IMR-90 (cell line): ENCODE data around the gene TBCD. TPM values are rescaled to one million over a fixed set of nuclear protein-coding genes. Genes with fewer than 3 reads are reported as not detected.

Experiments
- ATAC-seq: fragments of 200-7000 bp; cut with Tn5 transposase; 2 replicates; pipeline ENCODE4 v1.9.1; 2020; ENCODE audit warnings: low read depth, mild to moderate bottlenecking, moderate library complexity
- BruUV-seq: library from RNA; stranded (reverse); fragments of 400-500 nt; replicated peaks from 2 replicates; lab custom pipeline; 2021; lab: Mats Ljungman, UMichigan
- CTCF ChIA-PET: fragments of 300-600 bp; formaldehyde crosslinking; extraction: SDS; loops from one replicate; lab custom pipeline; 2021; ENCODE audit warnings: antibody characterized with exemption; lab: Yijun Ruan, JAX
- POLR2A ChIA-PET: fragments of 300-600 bp; sonication (Branson Sonifier 250); formaldehyde crosslinking; loops from one replicate; lab custom pipeline; 2022; ENCODE audit warnings: antibody characterized with exemption; ENCODE audit not compliant: unreplicated experiment; lab: Charles Lee
- DNase-seq: peaks from one replicate; pipeline ENCODE4 v3.0.0; 2013
- H2AFZ ChIP-seq: replicated peaks from 2 replicates; pipeline ENCODE3; 2013; ENCODE audit warnings: low read length, mild to moderate bottlenecking; ENCODE audit not compliant: poor library complexity
- H2AK5ac ChIP-seq: 2 replicates; pipeline ENCODE4 v1.6.1; 2013; ENCODE audit warnings: low read depth, low read length, inconsistent platforms
- H2AK9ac ChIP-seq: replicated peaks from 2 replicates; pipeline ENCODE3; 2013; ENCODE audit warnings: mild to moderate bottlenecking, low read depth, low read length, moderate library complexity; ENCODE audit not compliant: poor library complexity
- H2BK120ac ChIP-seq: 2 replicates; pipeline ENCODE4 v1.6.1; 2013; ENCODE audit warnings: low read depth, low read length, inconsistent platforms
- H2BK15ac ChIP-seq: 3 replicates; pipeline ENCODE4 v1.6.1; 2013; ENCODE audit warnings: low read depth, low read length, inconsistent platforms
- H2BK20ac ChIP-seq: 2 replicates; pipeline ENCODE4 v1.6.1; 2013; ENCODE audit warnings: low read depth, mild to moderate bottlenecking, inconsistent platforms, low read length, moderate library complexity
- H2BK5ac ChIP-seq: 2 replicates; pipeline ENCODE4 v1.6.1; 2013; ENCODE audit warnings: mild to moderate bottlenecking, low read depth, low read length, inconsistent platforms; ENCODE audit not compliant: poor library complexity, severe bottlenecking
- H3K14ac ChIP-seq: replicated peaks from 2 replicates; pipeline ENCODE4 v1.6.1; 2013; ENCODE audit warnings: low read depth, low read length, inconsistent platforms
- H3K18ac ChIP-seq: 2 replicates; pipeline ENCODE4 v1.6.1; 2013; ENCODE audit warnings: low read depth, low read length, control low read depth
- H3K23ac ChIP-seq: 2 replicates; pipeline ENCODE4 v1.6.1; 2013; ENCODE audit warnings: low read depth, low read length, inconsistent platforms
- H3K27ac ChIP-seq: 2 replicates; pipeline ENCODE4 v1.5.1; 2013; ENCODE audit warnings: mild to moderate bottlenecking, control low read depth, low read length; ENCODE audit not compliant: insufficient read depth
- H3K27me3 ChIP-seq: 2 replicates; pipeline ENCODE4 v1.6.1; 2013; ENCODE audit warnings: low read length; ENCODE audit not compliant: control insufficient read depth, insufficient read depth
- H3K36me3 ChIP-seq: 2 replicates; pipeline ENCODE4 v1.6.1; 2013; ENCODE audit warnings: low read length, mixed read lengths; ENCODE audit not compliant: control insufficient read depth, insufficient read depth
- H3K4ac ChIP-seq: 2 replicates; pipeline ENCODE4 v1.6.1; 2013; ENCODE audit warnings: low read depth, low read length, inconsistent platforms
- H3K4me1 ChIP-seq: 2 replicates; pipeline ENCODE4 v1.6.1; 2013; ENCODE audit warnings: low read length, mixed read lengths; ENCODE audit not compliant: control insufficient read depth, insufficient read depth
- H3K4me2 ChIP-seq: 2 replicates; pipeline ENCODE4 v1.6.1; 2013; ENCODE audit warnings: low read depth, mild to moderate bottlenecking, control low read depth, low read length, moderate library complexity
- H3K4me3 ChIP-seq: 2 replicates; pipeline ENCODE4 v1.5.1; 2013; ENCODE audit warnings: low read depth, mild to moderate bottlenecking, control low read depth, low read length, moderate library complexity; ENCODE audit not compliant: insufficient read depth
- H3K56ac ChIP-seq: 2 replicates; pipeline ENCODE4 v1.6.1; 2013; ENCODE audit warnings: low read length, inconsistent platforms; ENCODE audit not compliant: insufficient read depth; ENCODE audit errors: extremely low read depth
- H3K79me1 ChIP-seq, 2 experiments: 2 replicates each; pipeline ENCODE4 v1.6.1; 2013; ENCODE audit warnings: low read length in 2 of 2, inconsistent platforms in 1 of 2, low read depth in 1 of 2
- H3K9ac ChIP-seq: 2 replicates; pipeline ENCODE4 v1.6.1; 2013; ENCODE audit warnings: low read depth, low read length, control low read depth
- H3K9me1 ChIP-seq: 2 replicates; pipeline ENCODE4 v1.6.1; 2013; ENCODE audit warnings: low read length, inconsistent platforms; ENCODE audit not compliant: insufficient read depth
- H3K9me3 ChIP-seq: 2 replicates; pipeline ENCODE4 v1.6.1; 2013; ENCODE audit warnings: low read length; ENCODE audit not compliant: control insufficient read depth, insufficient read depth
- H4K20me1 ChIP-seq: 2 replicates; pipeline ENCODE4 v1.6.1; 2013; ENCODE audit warnings: low read length, inconsistent platforms; ENCODE audit not compliant: insufficient read depth
- H4K5ac ChIP-seq: 2 replicates; pipeline ENCODE4 v1.6.1; 2013; ENCODE audit warnings: mild to moderate bottlenecking, low read depth, low read length, control low read depth
- H4K8ac ChIP-seq, 2 experiments: 2 replicates each; pipeline ENCODE4 v1.6.1; 2013; ENCODE audit warnings: low read depth in 2 of 2, low read length in 2 of 2, control low read depth in 1 of 2, inconsistent platforms in 1 of 2
- H4K91ac ChIP-seq: 2 replicates; pipeline ENCODE4 v1.6.1; 2013; ENCODE audit warnings: low read depth, low read length, inconsistent platforms; ENCODE audit not compliant: insufficient read depth
- CHD1 ChIP-seq: IDR thresholded peaks from 2 replicates; pipeline ENCODE4 v1.6.1; 2012; ENCODE audit warnings: low read depth, low read length, improper control_type of control experiment
- CTCF ChIP-seq: conservative IDR thresholded peaks from 2 replicates; pipeline ENCODE4 v1.5.1; 2012; ENCODE audit warnings: mild to moderate bottlenecking, low read depth, low read length, improper control_type of control experiment
- MXI1 ChIP-seq: IDR thresholded peaks from 2 replicates; pipeline ENCODE4 v1.6.1; 2012; ENCODE audit warnings: low read depth, mild to moderate bottlenecking, low read length, moderate library complexity, borderline replicate concordance
- RFX5 ChIP-seq: IDR thresholded peaks from 2 replicates; pipeline ENCODE4 v1.8.0; 2012; ENCODE audit warnings: low read depth, mild to moderate bottlenecking, low read length, moderate library complexity
- WGBS, 2 experiments: methylation state at CpG; one replicate each; pipeline versions ENCODE4 v1.1.5 to v1.1.7; 2013; ENCODE audit warnings: missing lambda C conversion rate in 2 of 2; ENCODE audit not compliant: insufficient read length in 1 of 2; ENCODE audit errors: extremely low coverage in 2 of 2; 5-methylcytosine and 5-hydroxymethylcytosine counted together
- dilution Hi-C: fragments of 300-500 bp; cut with HindIII; formaldehyde crosslinking; loops from one replicate; pipeline ENCODE4 v1.14.3; 2018; ENCODE audit warnings: low sequenced_read_pairs; ENCODE audit not compliant: unreplicated experiment
- in situ Hi-C: fragments of 300-500 bp; cut with MboI; formaldehyde crosslinking; loops from 3 replicates; pipeline ENCODE4 v1.14.3; 2019; ENCODE audit warnings: low sequenced_read_pairs, inconsistent platforms, mixed read lengths
- intact Hi-C: fragments of 100-400 bp; cut with micrococcal nuclease; formaldehyde crosslinking; loops from 2 replicates; pipeline ENCODE4 v1.10.0; 2022
- polyA plus RNA-seq, 3 experiments: library from polyadenylated mRNA; depleted of rRNA; stranded (reverse); fragments of >200 nt; gene quantifications; 2 replicates each; pipeline ENCODE4 v1.2.3, GENCODE V29; 2012; ENCODE audit warnings: low replicate concordance in 1 of 3
- total RNA-seq: library from RNA; depleted of rRNA; stranded (reverse); fragments of >200 nt; gene quantifications from 2 replicates; pipeline ENCODE4 v1.2.3, GENCODE V29; 2012
- TF ChIP-seq, protein P1 (sequence below): fragments of 150-350 bp; IDR thresholded peaks from 2 replicates; pipeline ENCODE4 v1.6.1; 2016; ENCODE audit warnings: low read depth, mild to moderate bottlenecking, low read length, moderate library complexity, borderline replicate concordance

Gene TBCD
- total and polyA plus RNA-seq, 2 of the 4 experiments (the other 2 are of a cell fraction), result 21.9 to 54.5 TPM

- Histone ChIP-seq H2AFZ (no peak overlapping the region), H3K56ac (no peak overlapping the region), H4K20me1 (no peaks in the 10 kb centered on the region), H2BK5ac (no peak overlapping the region), H3K79me1 (peaks cover 0 to 11% of the 10 kb centered on the region in 2 experiments; a peak in 2 of 4 replicates), H3K9ac (no peak overlapping the region), H2AK9ac (no peak overlapping the region), H3K9me3 (peaks cover 57% of the 10 kb centered on the region), H3K9me1 (no peaks in the 10 kb centered on the region), H3K36me3 (peaks cover 20% of the 10 kb centered on the region), H3K4me2 (no peak overlapping the region), H2BK15ac (no peak overlapping the region), H2BK20ac (no peak overlapping the region), H3K4me1 (no peaks in the 10 kb centered on the region), H4K5ac (no peak overlapping the region), H2AK5ac (no peak overlapping the region), H3K18ac (no peak overlapping the region), H3K4me3 (no peak overlapping the region), H3K4ac (no peak overlapping the region), H3K14ac (no peak overlapping the region), H3K27ac (no peak overlapping the region), H3K23ac (no peak overlapping the region), H2BK120ac (no peak overlapping the region), H3K27me3 (no peaks in the 10 kb centered on the region), H4K8ac (no peak overlapping the region), H4K91ac (no peak overlapping the region)
- ATAC-seq (no peak), DNase-seq (no peak)
- no TSS peak for BruUV-seq
- intact Hi-C loops (no loop called here), dilution Hi-C loops (no loop called here), in situ Hi-C loops (no loop called here)
- ChIA-PET CTCF (no interaction called here), POLR2A (no interaction called here)
- WGBS, 2 experiments, result 100% methylated on average over 12 of the region's 20 CpGs; no CpG with 5 or more reads in 1 of the 2 experiments
- TF ChIP-seq MXI1 (no peak), RFX5 (no peak), CTCF (no peak), CHD1 (no peak)
- TF ChIP-seq, protein P1, sequence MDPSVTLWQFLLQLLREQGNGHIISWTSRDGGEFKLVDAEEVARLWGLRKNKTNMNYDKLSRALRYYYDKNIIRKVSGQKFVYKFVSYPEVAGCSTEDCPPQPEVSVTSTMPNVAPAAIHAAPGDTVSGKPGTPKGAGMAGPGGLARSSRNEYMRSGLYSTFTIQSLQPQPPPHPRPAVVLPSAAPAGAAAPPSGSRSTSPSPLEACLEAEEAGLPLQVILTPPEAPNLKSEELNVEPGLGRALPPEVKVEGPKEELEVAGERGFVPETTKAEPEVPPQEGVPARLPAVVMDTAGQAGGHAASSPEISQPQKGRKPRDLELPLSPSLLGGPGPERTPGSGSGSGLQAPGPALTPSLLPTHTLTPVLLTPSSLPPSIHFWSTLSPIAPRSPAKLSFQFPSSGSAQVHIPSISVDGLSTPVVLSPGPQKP, result no peak
These were observed 197.5 kb downstream of the TBCD start for GRCh38 chr17:82949361-82949760.
